VCaP (cell line): ENCODE measurements around the gene NT5DC1.

ENCODE experiments used
- H3K27ac ChIP-seq: fragments of 450-650 bp; 2 replicates; pipeline ENCODE4 v1.5.1; 2017
- CTCF ChIP-seq: fragments of 450-650 bp; conservative IDR thresholded peaks from 2 replicates; pipeline ENCODE4 v1.5.1; 2017; ENCODE audit warnings: mild to moderate bottlenecking, moderate library complexity

The NT5DC1 gene

DNA sequence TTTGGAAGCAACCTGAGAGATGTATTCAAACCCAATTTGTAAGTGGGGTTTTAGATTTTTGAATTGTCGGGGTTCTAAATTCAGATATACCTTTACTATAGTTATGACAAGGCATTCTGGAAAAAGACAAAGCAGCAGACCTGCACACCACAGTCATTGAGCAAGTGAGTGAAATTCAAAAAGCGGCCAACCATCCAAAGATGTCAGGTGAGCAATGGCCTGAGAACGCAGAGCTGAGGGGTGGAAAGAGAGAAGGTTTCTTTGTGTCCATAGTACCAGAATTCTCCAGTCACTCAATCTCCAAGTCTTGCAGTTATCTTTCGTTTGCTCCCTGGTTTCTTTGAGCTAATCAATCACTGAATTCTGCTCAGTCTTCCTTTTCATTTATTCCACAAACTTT, 38.2 kb upstream of the NT5DC1 start:
- TF ChIP-seq CTCF, result no peak
- no peak overlapping the region for H3K27ac ChIP-seq

- H3K27ac ChIP-seq, result no peak overlapping the region
- TF ChIP-seq CTCF, result no peak
These were observed 36.0 kb upstream of the NT5DC1 start for GRCh38 chr6:116064666-116065065.

- no peak overlapping the region for H3K27ac ChIP-seq
- no peak for TF ChIP-seq CTCF
These were observed 33.9 kb upstream of the NT5DC1 start for GRCh38 chr6:116066789-116067188.

DNA sequence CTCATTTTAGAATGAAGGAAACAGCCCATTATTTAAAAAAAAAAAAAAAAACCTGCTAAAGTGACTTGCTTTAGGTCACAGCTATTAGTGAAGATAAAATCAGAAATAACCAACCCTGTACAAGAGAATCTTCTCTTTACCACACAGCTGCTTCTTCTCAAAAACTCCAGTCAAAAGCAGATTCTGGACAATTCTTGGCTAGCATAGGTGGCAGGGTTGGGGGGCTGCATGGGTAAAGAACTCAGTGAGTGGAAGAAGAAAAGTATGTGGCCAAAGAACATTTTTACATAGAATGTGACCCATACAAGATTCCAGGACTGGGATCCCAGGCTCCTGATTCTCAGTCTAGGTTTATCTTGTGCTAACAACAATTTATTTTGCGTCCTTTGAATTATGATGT, 30.6 kb upstream of the NT5DC1 start:
- H3K27ac ChIP-seq, result no peak overlapping the region

GRCh38 chr6:116070616-116071389, 29.9 kb upstream of the NT5DC1 start:
- TF ChIP-seq CTCF, result no peak
- no peak overlapping the region for H3K27ac ChIP-seq

More for the DNA sequence above, 30.6 kb upstream of the NT5DC1 start:
- no peak for TF ChIP-seq CTCF

DNA sequence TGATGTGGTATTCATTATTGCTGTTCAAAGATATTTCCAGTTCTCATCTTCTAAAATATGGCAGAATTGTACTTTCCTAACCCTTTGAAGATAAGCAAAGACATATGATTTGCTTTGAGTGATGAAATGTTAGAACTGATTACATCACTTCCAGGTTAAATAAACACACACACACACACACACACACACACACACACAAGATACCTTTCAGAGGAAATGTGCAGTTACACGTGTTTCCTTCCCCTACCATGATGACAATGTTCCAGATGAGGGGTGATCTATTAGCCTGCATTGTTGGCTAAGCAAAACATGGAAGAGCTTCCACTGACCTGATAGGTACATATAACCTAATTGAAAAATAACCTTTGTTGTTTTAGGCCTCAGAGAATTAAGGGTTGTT, 28.3 kb upstream of the NT5DC1 start:
- TF ChIP-seq CTCF, result no peak

GRCh38 chr6:116073765-116074440, 26.8 kb upstream of the NT5DC1 start:
- no peak overlapping the region for H3K27ac ChIP-seq
- no peak for TF ChIP-seq CTCF

More for the DNA sequence above, 28.3 kb upstream of the NT5DC1 start:
- H3K27ac ChIP-seq, result no peak overlapping the region
